HG03558 (cell line): Measurements from ENCODE around the gene FAM170B.

Source experiments
- ATAC-seq: cut with Tn5 transposase; IDR thresholded peaks from one replicate; pipeline ENCODE4 v1.9.1; 2021; ENCODE audit warnings: moderate number of reproducible peaks; ENCODE audit not compliant: unreplicated experiment; ENCODE audit errors: extremely low read depth

FAM170B gene

DNA sequence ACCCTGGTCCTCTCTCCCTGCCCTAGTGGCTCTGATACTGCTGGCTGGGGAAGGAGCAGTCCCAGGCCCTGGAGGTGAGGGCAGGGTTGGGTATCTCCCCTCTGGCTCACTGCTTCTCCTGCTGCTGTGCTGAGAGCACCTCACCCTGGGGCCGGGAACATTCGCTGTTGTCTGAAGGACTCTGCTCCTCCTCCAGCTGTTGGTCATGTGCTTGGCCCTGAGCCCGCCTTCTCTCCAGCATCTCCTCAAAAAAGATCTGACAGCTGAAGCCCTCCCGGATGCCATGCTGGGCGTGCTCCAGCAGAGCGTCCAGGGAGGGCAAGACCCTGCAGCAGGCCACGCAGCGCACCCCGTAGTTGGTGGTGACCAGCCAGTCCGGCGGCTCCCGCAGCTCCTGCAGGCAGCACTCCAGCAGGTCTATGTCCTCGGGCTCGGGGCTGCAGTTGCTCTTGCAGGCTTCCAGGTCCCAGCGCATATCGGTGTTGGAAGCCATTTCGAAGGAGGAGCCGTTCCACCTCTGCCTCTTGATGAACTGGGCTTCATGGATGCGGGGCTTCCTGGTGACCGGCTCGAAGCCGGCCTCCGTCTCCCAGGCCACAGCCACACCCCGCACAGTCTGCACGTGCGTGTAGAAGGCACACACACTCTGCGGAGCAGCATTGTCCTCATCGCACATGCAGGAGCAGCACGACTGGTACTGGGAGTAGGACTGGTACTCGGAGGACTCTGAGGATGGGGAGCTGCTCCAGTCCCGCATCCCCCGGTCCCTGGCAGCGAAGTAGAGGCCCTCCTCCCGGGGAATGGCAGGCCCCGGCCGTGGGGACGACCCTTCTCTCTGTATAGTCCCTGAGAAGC is 2.1 kb downstream of the FAM170B start:
- ATAC-seq: no peak

GRCh38 chr10:49129376-49129775 is 4.4 kb downstream of the FAM170B start:
- no peak for ATAC-seq

DNA sequence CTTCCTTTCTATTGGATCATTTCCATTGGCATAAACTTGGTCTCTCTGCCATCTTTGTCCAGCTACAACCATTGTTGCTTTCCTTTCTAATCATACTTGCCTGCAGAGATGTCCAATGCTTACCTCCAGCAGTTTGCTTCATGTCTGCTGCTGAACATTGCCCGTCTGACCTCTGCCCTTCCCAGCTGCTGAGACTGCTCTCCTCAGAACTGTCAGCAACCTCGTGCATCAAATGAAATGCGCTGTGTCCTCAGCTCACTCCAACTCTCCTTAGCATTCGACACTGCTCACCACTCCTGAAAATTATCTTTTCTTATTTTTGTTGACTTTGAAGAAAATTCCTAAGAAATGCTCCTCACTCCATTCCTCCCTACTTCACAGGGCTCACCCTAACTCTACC is 5.0 kb downstream of the FAM170B start:
- no peak for ATAC-seq

DNA sequence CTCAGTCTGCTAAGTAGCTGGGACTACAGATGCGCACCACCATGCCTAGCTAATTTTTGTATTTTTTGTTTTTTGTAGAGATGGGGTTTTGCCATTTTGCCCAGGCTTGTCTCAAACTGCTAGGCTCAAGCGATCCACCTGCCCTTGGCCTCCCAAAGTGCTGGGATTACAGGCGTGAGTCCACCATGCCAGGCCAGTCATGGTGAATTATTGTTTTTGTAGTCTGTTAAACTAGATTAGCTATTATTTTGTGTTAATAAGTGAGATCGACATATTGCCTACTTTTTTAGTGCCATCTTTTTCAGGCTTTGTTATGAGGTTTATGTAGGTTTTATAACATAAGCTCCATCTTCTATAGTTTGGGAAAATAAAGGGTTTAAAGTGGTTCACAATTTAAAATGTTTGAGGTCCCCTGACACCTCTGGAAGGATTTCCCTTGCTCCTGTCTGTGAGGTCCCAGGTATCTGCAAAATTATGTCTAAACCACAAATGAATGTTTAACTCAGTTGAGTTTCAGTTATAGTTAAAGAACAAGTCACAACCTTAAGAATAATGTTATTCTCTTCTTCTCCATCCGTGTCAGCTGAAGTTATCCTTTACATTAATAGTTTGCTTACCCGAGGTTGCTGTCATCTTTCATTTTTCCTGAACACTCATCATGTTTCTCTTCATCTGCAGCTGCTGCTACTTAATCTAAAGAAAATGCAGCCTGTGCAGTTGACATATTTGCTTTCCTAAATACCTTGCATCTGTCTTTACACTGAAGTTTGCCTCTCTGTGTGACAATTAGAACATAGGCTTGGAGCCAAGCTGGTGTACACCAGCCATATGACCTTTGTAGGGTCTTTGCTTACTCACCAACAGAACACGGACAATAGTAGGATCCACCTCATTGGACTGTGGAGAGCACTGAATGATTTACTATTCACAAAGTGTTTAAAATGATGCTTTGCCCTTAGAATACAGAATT is 9.6 kb downstream of the FAM170B start:
- ATAC-seq: no peak

- no peak for ATAC-seq
Measured at GRCh38 chr10:49120911-49121310, 12.9 kb downstream of the FAM170B start.

- no peak for ATAC-seq
Measured at GRCh38 chr10:49119746-49120145, 14.1 kb downstream of the FAM170B start.

GRCh38 chr10:49118430-49119074 is 15.3 kb downstream of the FAM170B start:
- ATAC-seq: no peak

GRCh38 chr10:49117376-49118070 is 16.3 kb downstream of the FAM170B start:
- ATAC-seq: no peak

DNA sequence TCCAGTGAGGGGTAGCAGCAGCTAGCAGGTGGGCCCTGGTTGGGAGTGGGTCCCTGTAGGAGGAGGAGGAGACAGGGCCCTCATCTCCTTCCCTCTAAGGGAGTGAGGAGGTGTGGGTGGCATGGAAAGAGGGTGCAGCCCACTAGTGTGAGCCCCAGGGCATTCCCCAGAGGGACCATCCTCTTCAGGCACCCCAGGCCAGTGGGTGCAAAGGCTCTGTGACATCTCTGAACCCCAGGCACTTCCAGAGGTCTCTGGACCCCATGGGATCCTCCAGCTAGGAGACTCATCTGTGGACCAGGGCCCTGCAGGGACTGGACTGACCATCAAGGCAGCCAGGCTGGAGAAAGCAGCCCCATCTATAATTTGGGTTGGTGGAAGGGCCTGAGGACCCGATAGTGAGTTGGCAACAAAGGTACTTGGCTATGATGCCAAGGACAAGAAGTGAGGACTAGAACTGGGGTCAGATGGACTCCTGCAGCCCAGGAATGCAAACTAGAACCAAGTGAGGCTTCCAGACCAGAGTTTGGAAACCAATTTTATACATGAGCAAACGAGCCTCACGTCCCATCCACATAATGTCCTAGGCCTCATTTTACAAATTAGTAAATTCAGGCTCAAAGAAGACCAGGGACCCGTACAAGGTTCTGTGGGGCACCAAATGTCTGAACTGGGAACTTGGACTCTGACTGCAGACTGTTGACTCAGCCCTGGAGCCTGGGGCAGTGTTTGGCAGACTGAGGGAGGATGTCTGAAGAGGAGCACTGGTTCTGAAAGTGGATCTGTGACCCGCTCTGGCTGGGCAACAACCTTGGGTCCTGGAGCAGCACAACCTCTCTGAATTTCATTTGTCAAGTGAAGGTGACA is 17.1 kb downstream of the FAM170B start:
- no peak for ATAC-seq

DNA sequence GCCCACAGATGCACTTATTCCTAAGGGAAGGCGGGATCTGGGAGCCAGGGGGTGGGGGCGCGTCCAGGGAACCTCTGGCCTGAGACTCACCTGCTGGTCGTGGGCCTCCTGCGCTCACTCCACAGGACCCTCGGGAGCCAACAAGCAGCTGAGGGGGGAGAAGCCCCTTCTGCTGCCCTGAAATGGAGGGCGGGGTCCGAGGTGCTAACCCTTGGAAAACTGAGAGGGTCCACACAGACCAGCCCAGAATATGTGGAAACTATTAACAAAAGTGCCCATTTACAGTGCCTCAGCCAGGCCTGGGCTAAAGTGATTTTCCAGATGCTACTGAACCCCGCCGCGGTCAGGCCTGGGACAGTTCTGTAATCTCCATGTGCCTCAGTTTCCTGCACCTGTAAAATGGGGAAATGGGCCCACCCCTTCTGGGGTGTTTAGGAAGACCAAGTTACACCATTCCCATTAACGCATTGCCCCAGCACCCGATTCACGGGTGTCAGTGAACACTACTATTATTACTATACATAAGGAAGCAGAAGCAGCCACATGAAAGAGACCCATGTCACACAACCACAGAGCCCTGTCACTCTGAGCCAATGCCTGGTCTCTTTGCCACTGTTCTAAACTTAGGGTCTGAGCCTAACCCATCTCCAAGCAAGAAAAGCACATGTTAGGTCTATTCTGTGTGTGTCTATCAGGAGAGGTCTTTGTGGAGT is 17.9 kb downstream of the FAM170B start:
- no peak for ATAC-seq

GRCh38 chr10:49115015-49115795 is 18.6 kb downstream of the FAM170B start, which contains the start of gene VSTM4:
Gene VSTM4 (minus strand): TSS chr10:49115522. CDS start chr10:49115485, 37 bp downstream.
- ATAC-seq: no peak

DNA sequence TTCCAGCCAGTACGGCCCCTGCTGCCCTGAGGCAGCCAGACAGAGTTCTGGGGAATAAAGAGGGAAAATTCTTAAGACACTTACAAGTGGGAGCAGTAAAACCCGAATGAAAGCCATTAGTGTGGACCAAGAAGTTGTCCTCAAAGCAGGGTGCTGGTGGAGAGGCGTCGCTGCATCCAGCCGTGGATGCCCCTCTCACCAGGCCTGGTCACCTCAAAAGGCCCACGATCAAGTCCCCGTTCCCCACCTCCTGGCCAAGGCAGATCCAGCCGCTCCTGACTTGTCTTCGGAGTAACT is 19.2 kb downstream of the FAM170B start:
- ATAC-seq: no peak

GRCh38 chr10:49113741-49114141 is 20.1 kb downstream of the FAM170B start:
- no peak for ATAC-seq

DNA sequence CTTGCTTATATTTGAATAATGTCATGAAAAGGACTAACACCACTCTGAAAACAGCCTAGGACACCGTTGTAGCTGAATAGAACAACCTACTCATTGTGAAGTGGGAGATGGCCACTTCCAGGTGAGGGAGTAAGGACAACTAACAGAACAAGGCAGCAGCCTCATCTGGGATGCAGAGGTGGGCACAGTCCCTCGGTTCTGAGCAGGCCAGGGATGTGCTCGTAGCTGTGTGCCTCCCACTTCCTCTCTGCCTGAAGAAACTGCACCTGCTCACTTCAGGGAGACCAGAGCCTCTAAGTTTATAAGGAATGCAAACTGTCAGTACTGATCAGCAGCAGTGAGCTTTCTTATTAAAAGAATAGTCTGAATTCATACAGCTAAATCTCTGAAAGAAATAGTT is 21.0 kb downstream of the FAM170B start:
- ATAC-seq: no peak

DNA sequence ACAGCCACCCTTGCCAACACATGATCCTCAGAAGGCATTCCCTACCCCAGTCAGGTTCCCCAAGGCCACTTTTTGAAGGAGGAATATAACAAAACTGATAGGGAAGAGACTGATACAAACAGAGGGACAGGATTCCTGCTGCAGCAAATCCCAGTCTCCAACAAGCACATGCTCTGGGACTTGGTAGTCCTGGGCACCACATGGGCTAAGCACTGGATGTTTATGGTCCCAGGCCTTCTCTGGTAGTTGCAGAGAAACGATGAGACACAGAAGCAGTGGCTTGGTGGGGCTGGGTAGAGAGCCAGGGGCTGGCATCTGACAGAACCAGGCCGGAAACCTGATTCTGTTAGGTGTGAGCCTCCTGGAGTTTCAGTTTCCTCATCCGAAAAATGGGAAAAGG is 21.7 kb downstream of the FAM170B start:
- no peak for ATAC-seq

DNA sequence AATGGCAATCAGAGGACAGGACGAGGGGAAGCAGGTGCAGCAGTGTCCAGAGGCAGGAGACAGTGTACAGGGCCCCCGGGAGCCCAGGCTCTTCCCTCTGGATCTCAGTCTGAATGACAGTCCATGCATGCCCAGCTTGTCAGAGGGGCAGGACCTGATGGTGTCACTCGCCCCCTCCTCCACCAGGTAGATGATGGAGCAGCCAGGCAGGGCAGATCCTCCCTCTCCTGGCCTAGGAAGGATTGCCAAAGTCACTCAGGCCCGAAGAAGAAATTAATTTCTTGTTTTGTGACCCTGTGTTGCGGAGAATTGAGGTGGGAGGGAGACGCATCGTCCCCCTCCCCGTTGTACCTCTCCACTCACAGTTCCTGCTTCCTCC is 22.5 kb downstream of the FAM170B start:
- ATAC-seq: no peak

GRCh38 chr10:49110684-49111319 is 23.0 kb downstream of the FAM170B start:
- no peak for ATAC-seq
